Activated CD4-positive, CD25-positive, alpha-beta regulatory T cell treated with anti-CD3 and anti-CD28 coated beads, Interleukin-2, amount 50 U/mL, for 16 hours (primary cell): ENCODE results near the gene ZNF195.
A peak's percentile ranks its signal among the peaks of the same experiment; 100 is the strongest.
"Not testable (repeated sequence)": the region's sequence is repeated elsewhere in the genome, so short reads cannot be mapped to it uniquely, and the experiment has no call there.

Experiments used
- DNase-seq: peaks from one replicate; pipeline ENCODE4 v3.0.0-alpha.2; 2020; ENCODE audit warnings: low read depth, low spot score

Gene ZNF195

GRCh38 chr11:3378426-3379423 lies at the start of gene ZNF195:
Gene ZNF195 (minus strand): TSS chr11:3379146. CDS start chr11:3379040, 106 bp downstream.
- DNase-seq = peak; percentile 97

- DNase-seq = not testable (repeated sequence)
Measured at GRCh38 chr11:3428076-3428475, 49.1 kb upstream of the ZNF195 start.

GRCh38 chr11:3426541-3426940 lies 47.6 kb upstream of the ZNF195 start:
- DNase-seq = not testable (repeated sequence)

- DNase-seq = not testable (repeated sequence)
Measured at GRCh38 chr11:3423928-3424327, 45.0 kb upstream of the ZNF195 start.

- DNase-seq = not testable (repeated sequence)
Measured at GRCh38 chr11:3423138-3423731, 44.3 kb upstream of the ZNF195 start.

GRCh38 chr11:3422380-3423137 lies 43.6 kb upstream of the ZNF195 start:
- peak; percentile 89 for DNase-seq

GRCh38 chr11:3421608-3422379 lies 42.8 kb upstream of the ZNF195 start:
- DNase-seq = not testable (repeated sequence)

GRCh38 chr11:3420281-3421042 lies 41.5 kb upstream of the ZNF195 start:
- DNase-seq = not testable (repeated sequence)

- DNase-seq = not testable (repeated sequence)
Measured at GRCh38 chr11:3419496-3419895, 40.5 kb upstream of the ZNF195 start.

GRCh38 chr11:3417047-3417446 lies 38.1 kb upstream of the ZNF195 start:
- peak; percentile 42 for DNase-seq

- DNase-seq = not testable (repeated sequence)
Measured at GRCh38 chr11:3415301-3415700, 36.4 kb upstream of the ZNF195 start.

GRCh38 chr11:3413666-3414065 lies 34.7 kb upstream of the ZNF195 start:
- DNase-seq = not testable (repeated sequence)

- no peak for DNase-seq
Measured at GRCh38 chr11:3412837-3413236, 33.9 kb upstream of the ZNF195 start.

GRCh38 chr11:3408722-3409121 lies 29.8 kb upstream of the ZNF195 start:
- DNase-seq = peak; percentile 65

- not testable (repeated sequence) for DNase-seq
Measured at GRCh38 chr11:3408058-3408605, 29.2 kb upstream of the ZNF195 start.

- not testable (repeated sequence) for DNase-seq
Measured at GRCh38 chr11:3406937-3407336, 28.0 kb upstream of the ZNF195 start.

- DNase-seq = not testable (repeated sequence)
Measured at GRCh38 chr11:3406223-3406875, 27.4 kb upstream of the ZNF195 start.

GRCh38 chr11:3404076-3404925 lies 25.4 kb upstream of the ZNF195 start:
- DNase-seq = not testable (repeated sequence)
